GM19043 (cell line): ENCODE measurements around the gene IL36G.
A peak's percentile ranks its signal among the peaks of the same experiment; 100 is the strongest.
"Not testable (repeated sequence)": the region's sequence is repeated elsewhere in the genome, so short reads cannot be mapped to it uniquely, and the experiment has no call there.

Source experiments
- ATAC-seq: cut with Tn5 transposase; IDR thresholded peaks from one replicate; pipeline ENCODE4 v1.9.1; 2021; ENCODE audit warnings: low read depth; ENCODE audit not compliant: unreplicated experiment

The IL36G gene

DNA sequence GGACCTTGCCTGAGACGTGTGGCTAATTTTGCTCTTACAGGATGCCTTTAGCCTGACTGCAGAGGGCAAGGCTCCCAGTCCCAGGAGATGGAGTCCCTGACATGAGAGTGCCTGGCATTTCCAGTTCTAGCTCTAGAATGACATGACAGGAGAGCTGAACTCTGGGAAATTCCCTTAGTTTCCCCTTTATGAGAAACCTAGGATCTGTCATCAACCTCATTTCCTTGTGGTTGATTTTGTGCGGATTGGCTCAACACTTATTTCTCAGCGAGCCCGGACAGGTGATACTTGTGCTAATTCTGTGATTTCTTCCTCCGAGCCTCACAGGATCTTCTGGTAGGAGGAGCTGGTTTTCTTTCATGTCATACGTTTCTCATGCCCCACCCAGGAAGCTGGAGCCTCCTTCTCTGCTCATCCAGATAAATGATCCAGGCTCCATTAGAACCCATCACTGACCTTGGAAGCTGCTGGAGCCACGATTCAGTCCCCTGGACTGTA lies at the start of gene IL36G:
Gene IL36G (plus strand): TSS at position 448 of the 498 bp plus-strand sequence. CDS start 633 bp downstream, outside the sequence.
- ATAC-seq, result no peak

- ATAC-seq, result no peak
Observed at GRCh38 chr2:112933261-112933660, 44.5 kb upstream of the IL36G start.

GRCh38 chr2:112934117-112934516 lies 43.7 kb upstream of the IL36G start:
- ATAC-seq, result not testable (repeated sequence)

- no peak for ATAC-seq
Observed at GRCh38 chr2:112936927-112937232, 40.9 kb upstream of the IL36G start.

DNA sequence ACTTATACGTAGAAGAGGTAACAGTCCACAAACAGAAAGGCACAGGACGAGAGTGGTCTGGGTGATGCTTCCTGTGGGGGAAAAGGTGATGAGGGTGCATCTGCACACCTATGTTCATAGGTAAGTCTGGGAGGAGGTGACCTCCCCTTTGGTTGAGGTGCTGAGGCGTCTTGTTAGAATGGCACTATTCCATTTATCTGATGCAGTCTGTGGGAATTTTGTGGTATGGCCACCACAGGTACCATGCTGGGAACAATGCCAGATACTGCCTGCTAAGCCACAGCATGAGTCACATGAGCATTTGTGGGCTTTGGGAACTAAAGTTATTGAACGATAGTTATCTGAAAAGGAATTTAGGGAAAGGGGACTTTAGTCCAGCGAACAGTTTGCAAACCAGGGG lies 38.9 kb upstream of the IL36G start:
- no peak for ATAC-seq

GRCh38 chr2:112939425-112939824 lies 38.4 kb upstream of the IL36G start:
- ATAC-seq, result no peak

DNA sequence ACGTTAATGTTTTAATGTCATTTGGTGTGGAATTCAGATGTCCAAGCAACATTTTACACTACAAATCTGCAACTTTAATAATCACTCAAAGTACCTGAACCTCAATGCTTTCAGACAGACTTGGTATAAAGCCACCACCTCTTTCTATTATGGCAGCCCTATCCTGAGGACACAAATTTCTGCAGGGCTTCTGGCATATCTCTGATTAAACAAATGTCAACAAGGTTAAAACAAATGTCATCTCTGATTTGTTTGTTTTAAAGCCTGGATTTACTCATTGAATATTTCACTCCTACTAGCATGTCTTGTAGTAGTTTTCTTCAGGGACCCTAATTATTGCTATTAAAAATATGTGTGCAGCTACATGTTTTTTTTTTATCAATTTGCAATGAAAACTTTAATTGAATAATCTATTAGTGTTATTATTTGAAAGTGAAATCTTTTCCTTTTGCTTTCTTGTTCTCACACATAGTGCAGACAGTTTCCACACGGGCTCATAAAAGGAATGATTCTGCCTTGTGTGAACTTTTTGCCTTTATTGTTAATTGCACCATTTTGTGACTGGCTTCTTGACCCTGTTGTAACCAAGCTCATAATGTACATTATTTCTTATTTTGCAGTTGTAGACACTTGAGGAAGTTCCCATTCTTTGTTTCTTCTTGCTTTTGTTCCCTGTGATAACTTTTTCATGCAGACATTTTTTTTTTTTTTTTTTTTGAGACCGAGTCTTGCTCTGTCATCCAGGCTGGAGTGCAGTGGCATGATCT lies 36.8 kb upstream of the IL36G start:
- ATAC-seq, result no peak

- ATAC-seq, result peak; percentile 75
Observed at GRCh38 chr2:112941753-112942653, 35.8 kb upstream of the IL36G start.

GRCh38 chr2:112942654-112943002 lies 35.2 kb upstream of the IL36G start:
- ATAC-seq, result no peak

GRCh38 chr2:112944971-112945370 lies 32.8 kb upstream of the IL36G start:
- no peak for ATAC-seq

GRCh38 chr2:112946086-112946485 lies 31.7 kb upstream of the IL36G start:
- no peak for ATAC-seq

- no peak for ATAC-seq
Observed at GRCh38 chr2:112947374-112947773, 30.4 kb upstream of the IL36G start.

DNA sequence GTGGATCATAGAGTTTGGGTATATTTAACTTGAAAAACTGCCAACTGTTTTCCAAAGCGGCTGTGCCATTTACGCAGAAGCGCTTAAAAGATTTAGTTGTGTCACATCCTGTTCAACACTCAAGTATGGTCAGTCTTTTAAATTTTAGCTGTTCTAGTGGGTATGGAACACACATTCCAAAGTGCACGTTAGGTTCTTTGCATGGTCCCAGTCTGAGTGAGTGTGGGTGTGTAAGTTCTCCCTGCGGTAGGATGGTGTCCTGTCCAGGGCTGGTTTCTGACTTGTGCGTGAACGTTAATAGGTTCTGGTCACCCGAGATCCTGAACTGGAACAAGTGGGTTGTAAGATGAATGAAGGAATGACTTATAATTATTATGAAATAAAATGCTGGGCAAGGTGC lies 28.4 kb upstream of the IL36G start:
- ATAC-seq, result no peak

GRCh38 chr2:112954364-112954763 lies 23.4 kb upstream of the IL36G start:
- no peak for ATAC-seq

GRCh38 chr2:112957511-112957910 lies 20.3 kb upstream of the IL36G start:
- no peak for ATAC-seq

GRCh38 chr2:112958428-112959108 lies 19.2 kb upstream of the IL36G start:
- no peak for ATAC-seq

DNA sequence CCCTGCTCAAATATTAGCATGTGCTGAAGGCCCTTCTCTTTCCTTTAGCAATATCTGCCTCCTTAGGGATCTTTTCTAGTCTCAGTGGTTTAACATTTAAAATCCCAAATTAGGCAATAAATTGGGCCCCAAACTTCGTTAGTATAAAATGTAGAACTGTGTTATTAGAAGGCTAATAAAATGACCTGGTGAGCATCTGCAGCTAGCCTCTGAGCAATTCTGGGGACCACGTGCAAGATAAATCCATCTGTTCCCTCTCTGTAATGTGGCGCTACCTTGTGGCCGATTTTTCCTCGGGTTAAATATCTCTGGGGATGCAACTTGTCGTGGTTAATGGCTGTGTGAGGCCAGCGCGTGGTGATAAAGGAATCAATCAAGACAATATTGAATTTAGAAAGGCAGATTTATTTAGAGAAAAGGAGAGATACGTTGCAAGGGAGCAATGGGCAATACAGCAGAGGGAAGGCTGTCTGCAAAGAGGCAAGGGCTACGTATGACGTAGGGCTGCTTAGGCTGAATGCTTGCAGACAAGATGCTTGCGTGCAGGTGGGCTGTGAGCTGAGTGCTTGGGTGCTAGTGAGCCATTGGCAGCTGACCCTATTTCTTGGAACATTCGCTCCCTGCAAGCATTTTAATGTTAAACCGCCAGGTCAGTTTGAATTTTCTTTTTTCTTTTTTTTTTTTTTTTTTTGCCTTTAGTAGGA lies 18.5 kb upstream of the IL36G start:
- ATAC-seq, result no peak

- ATAC-seq, result no peak
Observed at GRCh38 chr2:112960230-112960825, 17.5 kb upstream of the IL36G start.

- ATAC-seq, result no peak
Observed at GRCh38 chr2:112962308-112963175, 15.3 kb upstream of the IL36G start.
